Upper lobe of left lung (tissue), 6 donors: ENCODE measurements around the gene OSBPL8. TPM values are rescaled to one million over a fixed set of nuclear protein-coding genes. Genes with fewer than 3 reads are reported as not detected.

Source experiments
- ATAC-seq, 2 donors: fragments of 200-7000 bp; cut with Tn5 transposase; one replicate each; pipeline ENCODE4 v1.9.1; 2022; ENCODE audit warnings: mild to moderate bottlenecking in 2 of 2, moderate library complexity in 2 of 2; ENCODE audit not compliant: low FRiP score in 2 of 2
- DNase-seq, 2 donors: peaks; one replicate each; pipeline ENCODE4 v3.0.0-alpha.2; 2019 to 2020
- H3K27ac ChIP-seq, 4 donors: fragments of 200-600 bp; sonication (generic); one replicate each; pipeline ENCODE4 v1.5.1; 2016 to 2019
- H3K27me3 ChIP-seq, 4 donors: fragments of 200-600 bp; sonication (generic); one replicate each; pipeline ENCODE4 v1.5.1; 2017 to 2019
- H3K36me3 ChIP-seq, 4 donors: fragments of 200-600 bp; sonication (generic); one replicate each; pipeline ENCODE4 v1.5.1; 2016 to 2019
- H3K4me1 ChIP-seq, 4 donors: fragments of 200-600 bp; sonication (generic); one replicate each; pipeline ENCODE4 v1.5.1; 2018 to 2019
- H3K4me3 ChIP-seq, 4 donors: fragments of 200-600 bp; sonication (generic); one replicate each; pipeline ENCODE4 v1.5.1; 2017 to 2019; ENCODE audit warnings: mild to moderate bottlenecking in 2 of 4, moderate library complexity in 1 of 4
- H3K9me3 ChIP-seq, 4 donors: fragments of 200-600 bp; sonication (generic); one replicate each; pipeline ENCODE4 v1.5.1; 2018 to 2019
- CTCF ChIP-seq, 6 experiments: fragments of 450-650 bp in 4 of 6; fragments of 200-600 bp in 2 of 6; sonication (generic) in 2 of 6; IDR thresholded peaks; one replicate each; pipeline ENCODE4 v1.5.1; 2016 to 2019; ENCODE audit warnings: antibody characterized with exemption in 6 of 6
- EP300 ChIP-seq, 4 donors: sonication (generic); formaldehyde crosslinking; IDR thresholded peaks; one replicate each; pipeline ENCODE4 v1.5.1; 2017; ENCODE audit warnings: antibody characterized with exemption in 4 of 4, control low read depth in 2 of 4
- POLR2A ChIP-seq, 4 donors: fragments of 450-650 bp; IDR thresholded peaks; one replicate each; pipeline ENCODE4 v1.5.1; 2016 to 2017; ENCODE audit warnings: antibody characterized with exemption in 4 of 4, mild to moderate bottlenecking in 2 of 4
- POLR2AphosphoS5 ChIP-seq, 2 donors: sonication (generic); formaldehyde crosslinking; IDR thresholded peaks; one replicate each; pipeline ENCODE4 v1.5.1; 2017; ENCODE audit warnings: antibody characterized with exemption in 2 of 2
- WGBS, 2 donors: methylation state at CpG; one replicate each; pipeline ENCODE4 v1.1.5; 2017 to 2018; 5-methylcytosine and 5-hydroxymethylcytosine counted together
- total RNA-seq, 6 donors: library from RNA; depleted of rRNA in 4 of 6; stranded (reverse); fragments of >200 nt in 4 of 6; gene quantifications; one replicate each; pipeline versions ENCODE4 v1.1.0 to v1.2.1, GENCODE V29; 2016 to 2021
- donor health status: DM: no; HTN: no; CAD: no; lungs with moderate emphysema.
- donor health status: DM: no; HTN: yes; CAD: no; lungs with severe emphysema.

OSBPL8 gene
- total RNA-seq, 6 donors from 2014 or later: 35.6 to 103 (median 73.3) TPM

DNA sequence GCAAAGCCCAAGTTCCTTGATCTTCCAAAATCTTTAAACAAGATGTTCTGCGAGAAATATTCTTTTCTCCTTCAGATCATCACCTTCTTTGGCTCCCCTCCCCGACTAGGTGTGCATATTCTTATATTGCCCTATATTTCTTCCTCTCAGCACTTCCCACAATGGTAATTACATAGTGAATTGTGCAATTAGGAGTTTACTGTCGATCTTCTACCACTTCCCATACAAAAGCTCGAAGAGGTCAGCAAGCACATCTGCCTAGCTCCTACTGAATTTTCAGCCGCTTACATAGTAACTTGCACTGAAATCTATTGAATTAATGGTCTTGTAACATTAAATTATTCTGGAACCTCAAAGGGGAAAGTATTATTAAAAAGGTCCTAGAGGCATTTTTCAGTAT, 16.7 kb downstream of the OSBPL8 start:
- Histone ChIP-seq H3K4me1 (peaks cover 6 to 30% (median 14%) of the 10 kb centered on the region in 4 donors), H3K36me3 (no peaks in the 10 kb centered on the region), H3K27ac (peak overlapping the region in 1 of 4 donors; percentile 15), H3K27me3 (no peaks in the 10 kb centered on the region), H3K9me3 (no peaks in the 10 kb centered on the region), H3K4me3 (no peak overlapping the region)
- TF ChIP-seq EP300 (IDR thresholded peaks at IDR 0.05): no peak
- TF ChIP-seq CTCF (IDR thresholded peaks at IDR 0.05): no peak
- no peak for TF ChIP-seq POLR2A (IDR thresholded peaks at IDR 0.05)
- TF ChIP-seq POLR2AphosphoS5 (IDR thresholded peaks at IDR 0.05): no peak
- no peak for DNase-seq
- no peak for ATAC-seq
- WGBS, 2 donors: 78% methylated on average over 5 of the region's 5 CpGs

DNA sequence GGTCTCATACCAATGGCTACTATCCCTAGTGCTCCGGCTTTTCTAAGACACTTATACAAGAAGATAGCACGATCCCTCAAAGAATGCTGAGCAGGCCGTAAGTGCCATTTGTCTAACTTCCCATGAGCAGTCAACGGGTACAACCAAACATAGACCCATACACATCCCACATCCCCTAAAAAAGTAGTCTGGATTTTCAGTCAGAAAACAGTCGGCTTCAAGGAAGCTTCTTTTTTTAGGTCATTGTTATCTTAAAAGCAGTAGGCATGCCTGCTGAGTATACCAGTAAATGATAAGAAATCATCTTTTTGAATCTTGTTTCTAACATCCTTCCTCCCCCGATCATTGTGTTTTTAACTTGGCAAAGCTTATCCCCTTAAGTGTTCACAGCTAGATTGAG, 19.8 kb downstream of the OSBPL8 start:
- no peaks in the 10 kb centered on the region for H3K27me3 ChIP-seq
- peaks cover 0 to 12% (median 7%) of the 10 kb centered on the region in 4 donors for H3K4me1 ChIP-seq
- H3K27ac ChIP-seq: no peak overlapping the region
- no peaks in the 10 kb centered on the region for H3K9me3 ChIP-seq
- ATAC-seq (no peak), DNase-seq (no peak)
- H3K36me3 ChIP-seq: peaks cover 0 to 3% (median 0%) of the 10 kb centered on the region in 4 donors
- 74 to 75% methylated on average over 6 of the region's 6 CpGs for WGBS, 2 donors
- TF ChIP-seq POLR2AphosphoS5 (IDR thresholded peaks at IDR 0.05) (no peak), EP300 (IDR thresholded peaks at IDR 0.05) (no peak), POLR2A (IDR thresholded peaks at IDR 0.05) (no peak), CTCF (IDR thresholded peaks at IDR 0.05) (no peak)
- no peak overlapping the region for H3K4me3 ChIP-seq

- H3K4me1 ChIP-seq: peaks cover 0 to 10% (median 5%) of the 10 kb centered on the region in 4 donors
- no peak for ATAC-seq
- H3K9me3 ChIP-seq: no peaks in the 10 kb centered on the region
- 96 to 99% methylated on average over 2 of the region's 2 CpGs for WGBS, 2 donors
- DNase-seq: no peak
- H3K4me3 ChIP-seq: no peak overlapping the region
- no peaks in the 10 kb centered on the region for H3K27me3 ChIP-seq
- H3K36me3 ChIP-seq: peaks cover 0 to 3% (median 0%) of the 10 kb centered on the region in 4 donors
- H3K27ac ChIP-seq: no peak overlapping the region
- TF ChIP-seq POLR2AphosphoS5 (IDR thresholded peaks at IDR 0.05): no peak
These were observed 21.6 kb downstream of the OSBPL8 start for GRCh38 chr12:76537923-76538322.

DNA sequence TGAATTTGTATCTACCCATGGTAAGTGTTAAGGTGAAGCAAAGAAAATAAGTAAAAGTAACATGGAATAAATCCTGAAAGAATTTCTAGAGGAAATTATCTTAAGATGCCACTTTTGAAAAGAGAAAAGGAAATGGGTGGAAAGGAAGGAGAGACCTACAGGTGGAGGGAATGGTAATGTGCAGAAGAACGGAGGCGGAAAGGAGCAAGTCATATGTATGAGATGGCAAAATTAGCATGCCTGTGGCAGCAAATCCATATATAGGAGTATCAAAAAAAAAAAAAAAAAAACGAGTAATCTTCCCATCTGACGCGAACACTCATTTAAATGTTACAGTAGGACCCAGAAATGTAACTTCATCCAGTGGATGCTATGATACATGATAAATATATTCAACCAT, 23.0 kb downstream of the OSBPL8 start:
- DNase-seq (no peak), ATAC-seq (no peak)
- no peak overlapping the region for H3K27ac ChIP-seq
- no peak overlapping the region for H3K4me3 ChIP-seq
- no peaks in the 10 kb centered on the region for H3K9me3 ChIP-seq
- 91 to 93% methylated on average over 5 of the region's 5 CpGs for WGBS, 2 donors
- H3K36me3 ChIP-seq: peaks cover 0 to 3% (median 0%) of the 10 kb centered on the region in 4 donors
- TF ChIP-seq POLR2AphosphoS5 (IDR thresholded peaks at IDR 0.05) (no peak), POLR2A (IDR thresholded peaks at IDR 0.05) (no peak), EP300 (IDR thresholded peaks at IDR 0.05) (no peak), CTCF (IDR thresholded peaks at IDR 0.05) (no peak)
- no peaks in the 10 kb centered on the region for H3K27me3 ChIP-seq
- peaks cover 0 to 10% (median 5%) of the 10 kb centered on the region in 4 donors for H3K4me1 ChIP-seq

DNA sequence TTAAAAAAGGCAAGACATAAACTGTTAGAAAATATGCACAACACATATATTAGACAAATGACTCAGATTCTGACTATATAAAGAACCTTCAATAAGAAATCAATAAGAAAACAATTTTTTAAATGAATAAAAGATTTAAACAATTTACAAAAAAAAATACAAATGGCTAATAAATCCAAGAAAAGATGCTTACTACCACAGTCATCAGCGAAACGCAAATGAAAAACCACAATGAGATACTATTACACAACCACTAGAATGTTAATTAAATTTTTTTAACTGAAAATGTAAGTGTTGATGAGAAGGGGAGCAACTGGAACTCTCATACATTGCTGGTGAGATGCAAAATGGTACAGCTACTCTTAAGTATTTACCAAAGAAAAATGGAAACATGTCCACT, 24.4 kb downstream of the OSBPL8 start:
- DNase-seq: no peak
- Histone ChIP-seq H3K27ac (no peak overlapping the region), H3K4me3 (no peak overlapping the region), H3K9me3 (no peaks in the 10 kb centered on the region), H3K4me1 (peaks cover 0 to 10% (median 5%) of the 10 kb centered on the region in 4 donors), H3K36me3 (peaks cover 0 to 3% (median 0%) of the 10 kb centered on the region in 4 donors), H3K27me3 (no peaks in the 10 kb centered on the region)
- 89 to 95% methylated on average over 2 of the region's 2 CpGs for WGBS, 2 donors
- no peak for ATAC-seq
- TF ChIP-seq POLR2AphosphoS5 (IDR thresholded peaks at IDR 0.05) (no peak), CTCF (IDR thresholded peaks at IDR 0.05) (no peak), POLR2A (IDR thresholded peaks at IDR 0.05) (no peak), EP300 (IDR thresholded peaks at IDR 0.05) (no peak)
